NT2/D1 (cell line): Measurements from ENCODE around the gene MPHOSPH8.
"Not testable (repeated sequence)": the region's sequence is repeated elsewhere in the genome, so short reads cannot be mapped to it uniquely, and the experiment has no call there.

Experiments used
- YY1 ChIP-seq: IDR thresholded peaks from 2 replicates; pipeline ENCODE4 v1.6.1; 2011; ENCODE audit not compliant: insufficient read length, insufficient read depth
- ZNF274 ChIP-seq: IDR thresholded peaks from 2 replicates; pipeline ENCODE4 v1.6.1; 2011; ENCODE audit warnings: mild to moderate bottlenecking, low read depth, low read length

DNA sequence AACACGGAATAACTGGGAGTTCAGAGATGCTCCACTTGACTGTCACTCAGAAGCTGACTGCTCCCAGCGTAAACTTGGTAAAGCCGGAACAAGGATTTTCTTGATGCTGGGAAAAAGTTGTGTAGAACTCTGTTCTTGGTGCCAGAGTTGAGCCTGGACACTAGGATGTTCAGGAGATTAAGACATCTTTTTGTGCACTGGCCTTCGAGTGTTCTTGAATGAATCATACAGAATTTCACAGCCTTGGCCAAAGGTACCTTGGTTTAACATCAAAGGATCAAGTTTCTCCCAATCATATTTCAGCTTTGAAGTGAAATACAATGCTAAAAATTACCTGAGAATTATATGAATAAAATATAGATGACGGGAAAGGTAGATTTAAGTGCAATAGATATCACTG is 67.5 kb downstream of the MPHOSPH8 start:
- not testable (repeated sequence) for TF ChIP-seq YY1, ZNF274
